NCI-H460 (cell line): Measurements from ENCODE around the gene TRIM33. TPM values are rescaled to one million over a fixed set of nuclear protein-coding genes. Genes with fewer than 3 reads are reported as not detected.
"Not testable (repeated sequence)": the region's sequence is repeated elsewhere in the genome, so short reads cannot be mapped to it uniquely, and the experiment has no call there.

Source experiments
- DNase-seq: peaks from one replicate; pipeline ENCODE4 v3.0.0-alpha.2; 2016; ENCODE audit warnings: low read depth; ENCODE audit errors: extremely low read depth
- total RNA-seq: library from RNA; depleted of rRNA; stranded (reverse); fragments of >200 nt; shearing (Covaris generic); gene quantifications from 2 replicates; pipeline ENCODE4 v1.2.3, GENCODE V29; 2014

The TRIM33 gene
- total RNA-seq, 1 experiment from 2014 or later: 18.4 TPM

DNA sequence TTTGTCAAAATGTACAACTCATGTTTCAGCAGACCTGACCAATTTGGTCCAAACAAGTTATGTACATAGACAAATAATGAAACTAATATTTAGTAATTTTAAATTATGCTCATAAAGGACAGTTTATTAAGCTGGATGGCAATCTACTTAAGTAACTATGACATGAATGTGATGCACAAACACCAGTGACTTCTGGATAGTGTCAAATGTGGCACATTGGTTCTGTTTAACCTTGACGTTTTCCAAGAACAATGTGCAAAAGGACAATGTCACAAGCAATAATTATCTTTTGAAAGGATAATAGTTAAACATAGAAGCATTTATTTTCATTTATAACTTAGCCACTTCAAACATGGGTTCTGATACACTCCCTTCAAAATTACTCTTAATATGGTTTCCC, 80.0 kb downstream of the TRIM33 start:
- DNase-seq: no peak

DNA sequence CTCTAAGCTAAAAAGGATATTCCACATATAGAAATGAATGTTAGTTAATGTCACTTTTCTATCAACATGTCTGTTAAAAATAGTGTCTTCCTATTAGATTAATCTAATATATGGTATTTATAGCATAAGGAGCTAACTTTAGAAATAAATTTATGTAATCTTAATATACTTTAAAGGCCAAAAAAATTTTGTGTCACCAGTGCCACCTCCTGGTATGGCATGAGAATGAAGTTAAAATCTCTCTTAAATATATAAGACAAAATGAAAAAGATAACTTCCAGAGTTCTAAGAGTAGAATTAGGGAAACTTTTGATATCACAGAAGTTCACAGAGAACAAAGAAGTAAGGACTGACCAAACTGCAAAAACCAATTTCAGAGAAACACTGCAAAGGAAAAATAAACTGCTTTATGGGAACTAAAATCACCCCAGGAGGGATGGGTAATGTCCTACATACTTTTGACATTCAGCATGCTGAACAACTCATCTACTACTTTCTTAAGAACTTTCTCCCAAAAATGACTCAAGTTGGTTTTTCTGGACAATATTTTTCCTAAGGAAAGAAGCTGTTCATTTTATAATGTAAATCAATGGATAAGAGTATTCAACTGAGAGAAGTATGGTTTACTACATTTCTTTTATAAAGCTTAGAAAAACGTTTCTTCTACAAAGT, 82.8 kb downstream of the TRIM33 start:
- DNase-seq: peak; percentile 2

DNA sequence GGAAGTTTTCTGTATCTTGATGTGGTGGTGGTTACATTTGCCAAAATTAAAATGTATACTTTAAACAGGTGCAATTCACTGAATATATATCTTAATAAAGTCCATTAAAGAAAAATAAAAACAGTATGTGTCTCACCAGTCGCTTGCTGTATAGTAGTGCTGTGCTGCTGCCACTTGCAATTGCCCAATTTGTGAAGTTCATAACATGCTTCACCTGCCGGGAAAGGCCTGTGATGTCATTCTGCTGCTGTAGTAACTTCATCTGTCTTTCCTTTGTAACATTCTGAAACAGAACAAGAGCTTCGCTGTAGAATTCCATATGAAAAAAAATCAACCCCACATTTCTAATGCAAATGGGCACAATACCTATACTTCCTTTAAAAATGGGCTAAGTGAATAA, 83.4 kb downstream of the TRIM33 start:
- no peak for DNase-seq

DNA sequence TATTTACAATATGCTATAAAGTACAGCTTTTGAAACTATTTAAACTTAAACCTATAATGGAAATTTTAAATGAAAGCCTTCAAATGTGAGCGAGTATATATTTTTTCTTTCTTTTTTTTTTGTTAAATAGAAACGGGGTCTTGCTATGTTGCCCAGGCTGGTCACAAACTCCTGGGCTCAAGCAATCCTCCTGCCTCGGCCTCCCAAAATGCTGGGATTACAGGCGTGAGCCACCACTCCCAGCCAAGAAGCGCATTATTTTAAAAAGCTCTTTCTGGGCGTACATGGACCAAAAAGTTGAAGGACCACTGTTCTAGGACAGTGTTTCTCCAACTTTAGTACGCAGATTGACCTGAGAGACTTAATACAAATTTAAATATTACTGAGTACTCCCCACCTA, 87.5 kb downstream of the TRIM33 start:
- DNase-seq: no peak

DNA sequence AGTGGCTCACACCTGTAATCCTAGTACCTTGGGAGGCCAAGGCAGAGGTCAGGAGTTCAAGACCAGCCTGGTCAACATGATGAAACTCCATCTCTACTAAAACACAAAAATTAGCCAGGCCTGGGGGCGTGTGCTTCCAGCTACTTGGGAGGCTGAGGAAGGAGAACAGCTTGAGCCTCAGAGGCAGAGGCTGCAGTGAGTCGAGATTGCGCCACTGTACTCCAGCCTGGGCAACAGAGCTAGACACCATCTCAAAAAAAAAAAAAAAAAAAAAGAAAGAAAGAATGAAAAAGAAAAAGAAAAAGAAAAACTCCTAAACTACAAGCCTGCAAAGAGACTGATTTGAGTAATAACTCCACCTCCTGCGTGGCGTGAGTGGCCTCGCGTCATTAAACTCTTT, 92.1 kb downstream of the TRIM33 start:
- not testable (repeated sequence) for DNase-seq

DNA sequence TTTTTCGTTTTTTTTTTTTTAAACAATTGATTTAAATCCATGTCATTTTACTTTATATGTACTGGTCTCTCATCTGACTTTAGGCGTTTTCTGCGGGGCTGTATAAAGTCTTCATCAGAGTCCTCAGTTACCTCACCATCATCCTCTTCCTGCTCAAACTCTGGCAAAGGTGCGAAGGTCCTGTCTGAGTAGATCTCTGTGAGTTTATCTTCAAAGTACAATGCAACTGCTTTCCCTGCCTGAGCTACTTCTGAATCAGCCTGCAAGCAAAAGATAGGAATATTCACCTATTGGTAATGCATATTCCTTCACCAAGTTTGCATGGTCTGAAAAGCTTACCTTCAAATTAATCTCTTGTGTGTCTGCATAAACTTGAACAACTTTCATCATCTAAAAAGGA, 113.4 kb downstream of the TRIM33 start:
- no peak for DNase-seq

DNA sequence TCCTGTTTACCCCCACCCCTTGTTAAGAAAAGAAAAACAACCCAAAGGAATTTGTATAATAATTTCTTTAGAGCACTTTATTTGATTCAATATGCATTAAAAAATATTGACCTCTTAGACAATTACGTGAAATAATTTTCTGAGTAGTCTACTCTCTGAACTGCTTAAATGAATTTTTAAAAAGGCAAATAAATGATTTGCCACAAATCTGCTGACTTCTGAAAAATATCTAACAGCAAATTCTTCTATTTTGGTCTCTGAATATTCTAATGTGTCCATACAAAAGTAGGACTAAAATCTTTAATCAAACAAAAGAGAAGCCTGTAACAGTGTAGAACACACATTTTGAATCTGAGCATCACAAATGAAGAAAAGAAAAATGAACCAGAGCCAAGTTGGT, 115.1 kb downstream of the TRIM33 start:
- no peak for DNase-seq

DNA sequence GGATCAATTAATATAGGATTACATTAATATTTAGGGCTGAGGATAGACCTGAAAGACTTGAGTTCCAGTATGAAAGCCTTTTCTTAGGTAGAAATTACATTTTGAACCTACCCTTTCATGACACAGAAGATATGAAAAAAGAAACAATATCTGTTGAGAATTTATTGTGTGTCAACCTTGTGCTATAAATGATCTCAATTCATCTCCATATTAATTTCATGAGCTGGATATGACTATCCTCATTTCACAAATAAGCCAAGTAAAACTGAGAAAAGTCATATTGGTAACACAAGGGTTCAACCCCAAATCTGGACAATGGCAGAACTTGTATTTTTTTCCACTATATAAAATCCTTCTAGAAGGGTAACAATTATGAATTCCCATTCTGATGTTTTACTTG, 120.0 kb downstream of the TRIM33 start:
- no peak for DNase-seq

DNA sequence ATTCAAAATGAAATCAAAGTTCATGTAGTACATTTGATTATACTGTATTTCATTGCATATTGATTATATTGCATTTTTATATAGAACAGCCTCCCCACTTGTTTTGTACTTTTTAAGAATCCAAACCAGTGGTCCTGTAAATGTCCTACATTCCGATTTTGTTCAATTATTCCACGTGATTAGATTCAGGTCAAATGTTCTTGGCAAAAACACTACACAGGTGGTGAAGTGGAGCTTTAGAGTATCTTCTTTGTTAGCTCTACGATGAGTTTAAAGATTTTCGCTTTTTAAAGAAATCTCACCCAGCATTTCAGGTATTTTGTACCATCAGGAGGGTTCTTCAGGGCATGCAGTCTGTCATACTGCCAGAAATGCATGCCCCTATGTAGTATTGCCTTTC, 120.6 kb downstream of the TRIM33 start:
- no peak for DNase-seq

DNA sequence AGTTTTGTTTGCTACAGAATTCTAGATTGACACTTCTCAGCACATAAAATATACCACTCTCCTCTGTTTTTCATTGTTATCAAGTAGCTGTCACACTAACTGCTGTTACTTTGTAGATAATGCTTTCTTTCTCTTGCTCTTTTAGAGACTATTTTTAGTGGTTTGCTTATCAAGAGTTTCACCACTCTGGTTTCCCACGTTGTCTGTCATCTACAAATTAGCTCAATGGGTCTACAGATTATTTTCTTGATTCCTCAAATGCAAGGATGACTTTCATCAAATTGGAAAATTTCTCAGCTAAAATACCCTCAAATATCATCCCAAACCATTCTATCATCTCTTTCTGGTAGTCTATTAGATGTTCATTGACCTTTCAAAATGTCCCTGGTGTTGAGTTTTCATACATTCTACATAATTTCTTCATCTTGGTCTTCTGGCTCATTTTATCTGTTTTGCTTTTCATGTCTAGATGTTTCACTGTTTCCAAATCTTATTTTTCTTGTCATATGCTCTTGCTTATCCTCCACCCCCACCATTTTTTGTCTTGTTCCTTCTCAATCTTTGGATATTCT, 122.5 kb downstream of the TRIM33 start:
- no peak for DNase-seq

DNA sequence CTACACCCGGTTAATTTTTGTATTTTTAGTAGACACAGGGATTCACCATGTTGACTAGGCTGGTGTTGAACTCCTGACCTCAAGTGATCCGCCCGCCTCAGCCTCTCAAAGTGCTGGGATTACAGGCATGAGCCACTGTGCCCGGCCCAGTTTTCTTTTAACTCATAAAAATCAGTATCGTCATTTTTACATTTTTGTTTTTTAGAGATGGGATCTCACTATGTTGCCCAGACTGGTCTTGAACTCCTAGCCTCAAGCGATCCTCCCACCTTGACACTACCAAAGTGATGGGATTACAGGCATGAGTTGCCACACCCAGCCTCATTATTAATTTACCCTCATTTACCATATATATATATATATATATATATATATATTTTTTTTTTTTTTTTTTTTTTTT, 123.4 kb downstream of the TRIM33 start:
- DNase-seq: not testable (repeated sequence)

DNA sequence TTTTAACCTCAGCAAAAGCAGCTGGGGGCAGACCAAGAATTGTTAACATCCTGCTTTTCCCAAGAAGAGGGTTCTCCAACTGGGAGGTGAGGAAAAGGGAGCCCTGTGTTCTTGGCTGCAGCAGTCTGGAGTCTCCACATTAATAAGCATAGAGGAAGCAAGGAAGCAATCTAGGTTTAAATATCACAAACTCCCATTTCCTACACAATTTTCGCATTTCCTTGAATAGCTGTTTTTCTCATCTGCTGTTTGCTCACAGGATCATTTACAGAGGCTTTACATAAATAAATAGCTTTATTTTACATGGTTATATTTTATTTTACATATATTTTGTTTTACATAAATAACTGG, 124.0 kb downstream of the TRIM33 start:
- no peak for DNase-seq

DNA sequence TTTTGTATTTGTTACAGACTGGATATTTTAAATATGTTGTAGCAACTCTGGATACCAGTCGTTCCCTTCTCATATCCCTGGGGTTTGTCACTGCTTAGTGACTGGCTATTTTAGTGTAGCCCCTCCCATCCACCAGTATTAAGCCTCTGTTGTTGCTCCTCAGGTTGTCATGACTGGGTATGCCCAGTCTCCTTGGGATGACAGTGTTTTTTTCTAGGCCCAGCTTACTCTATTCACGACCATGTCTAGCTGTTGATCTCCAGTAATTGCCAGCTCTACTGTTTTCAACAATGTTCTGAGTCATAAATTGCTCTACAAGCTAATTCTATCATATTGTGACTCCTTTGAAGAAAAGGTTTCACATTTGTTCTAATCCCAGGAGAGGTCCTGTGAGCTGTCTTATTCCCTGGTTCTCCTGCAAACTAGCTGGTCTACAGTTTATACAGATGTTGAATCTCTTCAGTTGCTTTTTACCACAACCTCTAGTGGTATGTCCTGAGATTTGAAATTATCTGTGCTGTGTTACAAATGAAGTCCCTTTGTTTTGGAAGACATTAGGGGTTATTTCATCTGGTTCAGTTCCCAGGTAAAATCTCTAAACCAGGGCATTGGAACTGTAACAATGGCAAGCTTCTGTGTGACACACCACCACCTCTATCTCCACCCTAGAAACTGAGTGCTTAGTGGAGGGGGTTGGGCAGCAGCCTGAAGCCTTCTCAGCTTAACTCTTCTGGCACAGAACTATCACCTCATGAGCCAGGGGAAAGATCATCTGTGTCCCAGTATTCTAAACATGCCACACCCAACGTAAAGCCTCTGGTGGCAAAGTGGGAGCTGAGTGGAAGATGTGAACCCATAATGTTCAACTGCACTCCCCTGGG, 124.6 kb downstream of the TRIM33 start:
- no peak for DNase-seq

DNA sequence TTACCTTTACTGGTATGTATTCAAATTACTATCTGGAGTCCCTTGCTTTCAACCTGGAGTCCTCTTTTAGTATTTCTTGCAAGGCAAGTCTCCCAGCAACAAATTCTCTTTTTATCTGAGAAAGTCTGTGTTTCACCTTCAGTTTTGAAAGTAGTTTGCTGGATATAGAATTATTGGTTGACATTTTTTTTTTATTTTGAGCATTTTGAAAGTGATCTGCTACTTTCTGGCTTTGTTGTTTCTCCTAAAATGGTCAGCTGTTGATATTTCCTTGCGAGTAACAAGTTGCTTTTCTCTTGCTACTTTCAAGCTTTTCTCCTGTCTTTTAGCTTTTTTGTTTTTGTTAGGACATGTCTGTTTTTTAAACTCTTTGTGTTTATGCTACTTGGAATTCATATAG, 126.1 kb downstream of the TRIM33 start:
- no peak for DNase-seq

DNA sequence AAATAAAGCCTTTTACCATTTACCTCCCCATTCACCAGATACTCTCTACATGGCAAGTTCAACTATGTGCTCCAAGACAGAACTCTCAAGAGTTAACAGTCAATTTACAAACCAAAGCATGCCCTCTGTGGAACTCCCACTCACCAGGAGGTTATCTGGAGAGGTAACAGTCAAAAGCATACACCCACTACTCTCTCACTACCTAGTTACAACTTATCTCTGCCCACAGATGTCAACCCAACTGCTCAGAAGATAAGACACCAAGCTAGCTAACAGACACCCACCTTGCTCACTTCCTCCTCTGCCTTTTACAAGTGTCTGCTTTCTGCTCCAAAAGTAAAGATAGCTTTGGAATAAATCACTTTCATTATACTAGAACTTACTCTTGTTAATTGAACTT, 131.0 kb downstream of the TRIM33 start:
- no peak for DNase-seq

DNA sequence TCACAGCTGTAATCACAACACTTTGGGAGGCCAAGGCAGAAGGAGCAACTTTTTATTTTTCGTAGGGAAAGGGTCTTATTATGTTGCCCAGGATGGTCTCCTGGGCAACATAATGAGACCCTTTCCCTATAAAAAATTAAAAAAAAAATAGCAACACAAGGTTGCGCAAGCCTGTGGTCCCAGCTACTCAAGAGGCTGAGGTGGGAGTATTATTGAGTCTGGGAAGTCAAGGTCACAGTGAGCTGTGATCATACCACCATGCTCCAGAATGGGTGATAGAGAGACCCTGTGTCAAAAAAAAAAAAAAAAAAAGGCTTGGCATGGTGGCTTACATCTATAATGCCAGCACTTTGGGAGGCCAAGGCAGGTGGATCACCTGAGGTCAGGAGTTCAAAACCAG, 131.6 kb downstream of the TRIM33 start:
- DNase-seq: no peak

DNA sequence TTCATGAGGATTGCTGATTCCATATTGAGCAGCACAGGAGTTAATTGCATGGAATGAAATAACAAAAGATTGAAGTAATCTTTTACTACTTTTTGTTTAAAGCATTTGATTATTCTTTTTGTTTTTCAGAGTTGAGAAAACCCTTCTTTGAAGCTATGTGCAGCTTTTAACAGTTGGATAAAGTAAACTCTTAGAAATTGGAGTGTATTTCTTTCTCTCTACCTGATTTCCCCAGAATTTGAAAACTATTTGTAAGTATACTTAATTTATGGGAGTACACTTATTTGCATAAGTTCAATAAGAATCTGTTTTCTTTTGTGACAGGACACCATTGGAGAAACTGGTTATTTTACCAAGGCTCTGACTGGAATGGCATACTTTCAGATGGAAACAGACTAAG, 133.6 kb downstream of the TRIM33 start:
- DNase-seq: no peak

DNA sequence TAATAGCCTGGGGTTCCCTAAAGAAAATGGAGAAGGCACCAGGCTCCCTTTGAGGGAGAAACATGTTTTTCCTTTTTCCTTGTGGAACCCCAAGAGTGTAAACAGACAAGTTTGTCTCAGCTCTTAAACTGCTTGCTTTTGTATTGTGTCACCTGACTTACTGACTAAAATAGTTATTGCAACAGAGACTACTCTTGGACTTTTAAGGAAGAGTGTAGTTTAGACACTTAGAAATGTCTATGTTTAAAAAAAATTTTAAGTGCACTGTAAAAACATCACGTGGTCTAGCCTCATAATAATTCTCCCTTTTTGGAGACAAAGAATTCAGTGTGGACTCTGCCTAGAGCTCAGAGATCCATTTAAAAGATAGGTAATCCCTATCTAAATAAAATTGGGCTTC, 141.1 kb downstream of the TRIM33 start:
- DNase-seq: no peak

DNA sequence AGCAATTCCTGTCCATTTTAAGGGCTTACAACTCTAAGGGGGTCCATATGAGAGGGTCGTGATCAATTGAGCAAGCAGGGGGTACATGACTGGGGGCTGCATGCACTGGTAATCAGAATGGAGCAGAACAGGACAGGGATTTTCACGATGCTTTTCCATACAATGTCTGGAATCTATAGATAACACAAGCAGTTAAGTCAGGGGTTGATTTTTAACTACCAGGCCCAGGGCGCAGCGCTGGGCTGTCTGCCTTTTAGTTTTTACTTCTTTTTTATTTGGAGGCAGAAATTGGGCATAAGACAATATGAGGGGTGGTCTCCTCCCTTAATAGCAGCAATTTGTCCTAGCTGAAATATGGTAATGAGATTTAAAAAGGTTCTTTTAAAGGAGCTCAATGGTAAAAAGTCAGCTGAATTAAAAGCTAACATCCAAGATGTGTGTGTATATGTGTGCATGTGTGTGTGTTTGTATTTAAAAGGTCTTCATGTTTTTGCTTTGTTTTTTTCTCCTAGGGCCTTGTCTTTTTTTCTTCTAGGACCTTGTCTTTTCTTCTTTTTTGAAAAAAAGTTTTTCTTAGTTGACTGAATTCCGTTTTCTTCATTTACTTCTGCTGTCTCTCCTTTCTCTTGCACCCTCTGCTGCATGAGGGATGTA, 141.6 kb downstream of the TRIM33 start:
- not testable (repeated sequence) for DNase-seq

DNA sequence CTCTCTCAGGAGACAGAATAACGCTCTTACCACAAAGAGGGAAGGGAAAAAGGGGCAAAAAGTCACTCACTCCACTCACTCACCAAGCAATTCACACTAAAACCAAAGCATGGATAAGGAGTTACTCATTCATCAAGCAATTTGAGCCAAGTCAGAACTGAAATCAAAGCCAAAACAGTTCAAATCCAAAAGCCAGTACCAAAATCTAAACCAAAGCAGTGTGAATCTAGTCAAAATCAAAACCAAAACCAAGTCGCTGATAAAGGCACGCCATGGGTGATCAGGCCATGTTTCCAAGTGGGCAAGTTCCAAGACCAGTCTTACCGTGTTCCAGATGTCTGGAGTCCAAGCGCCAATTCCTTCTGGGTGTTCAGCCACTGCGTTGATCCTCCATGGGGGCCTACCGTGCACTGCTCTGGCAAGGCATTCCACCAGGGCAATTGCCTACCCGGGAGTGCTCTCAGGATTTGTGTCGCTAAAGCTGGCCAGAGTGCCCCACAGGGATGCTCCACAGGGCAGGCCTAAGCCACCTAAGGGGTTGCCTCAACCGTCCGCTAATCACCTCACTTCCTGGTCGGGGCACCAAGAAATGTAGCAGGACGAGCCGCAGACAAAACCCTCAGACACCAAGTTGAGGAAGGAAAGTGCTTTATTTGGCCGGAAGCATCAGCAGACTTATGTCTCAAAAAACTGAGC, 142.3 kb downstream of the TRIM33 start:
- no peak for DNase-seq

DNA sequence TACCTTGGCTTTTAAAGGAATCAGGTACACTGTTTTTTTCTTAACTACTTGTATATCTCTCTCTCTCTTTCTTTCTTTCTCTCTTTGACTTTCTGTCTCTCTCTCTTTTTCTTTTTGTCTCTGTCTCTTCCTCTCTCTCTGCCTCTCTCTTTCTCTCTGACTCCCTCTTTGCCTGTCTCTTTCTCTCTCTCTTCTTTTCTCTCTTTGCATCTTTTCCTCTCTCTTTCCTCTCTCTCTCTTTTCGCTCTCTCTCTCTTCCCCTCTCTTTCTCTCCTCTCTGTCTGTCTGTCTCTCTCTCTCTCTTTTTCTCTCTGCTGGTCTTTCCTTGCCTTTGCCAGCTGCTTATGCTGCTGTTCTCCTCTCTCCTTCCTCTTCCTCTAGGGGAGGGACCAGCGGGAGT, 143.2 kb downstream of the TRIM33 start:
- no peak for DNase-seq
